Measurements from ENCODE around the gene ZNF695. TPM values are rescaled to one million over a fixed set of nuclear protein-coding genes. Genes with fewer than 3 reads are reported as not detected.

ZNF695 gene
- total RNA-seq, 2 experiments from 2014 or later, result 0.66 to 1.0 TPM

DNA sequence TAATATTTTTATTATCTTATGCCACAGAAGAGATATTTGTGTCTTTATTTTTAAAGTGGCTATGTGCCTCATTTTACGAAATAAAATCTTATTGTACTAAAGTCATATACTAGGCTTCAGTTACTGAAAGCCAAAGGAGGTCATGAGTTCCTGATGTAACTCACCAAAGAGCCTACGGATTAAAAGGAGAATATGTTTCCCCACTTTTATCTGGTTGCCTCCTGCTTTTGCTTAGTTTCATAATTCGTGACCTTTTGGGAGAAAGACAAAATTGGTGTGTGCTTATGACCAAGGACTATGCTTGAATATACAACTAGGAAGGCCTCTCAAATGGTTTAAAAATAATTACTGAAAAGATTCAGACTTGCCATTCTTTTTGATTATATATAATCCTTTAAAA lies 57.9 kb downstream of the ZNF695 start:
- Mint-ChIP-seq H3K9me3 (ENCODE audit: insufficient read depth) (no peaks in the 10 kb centered on the region), H3K27me3 (ENCODE audit: low read depth) (no peaks in the 10 kb centered on the region), H3K4me3 (no peak overlapping the region), H3K27ac (no peak overlapping the region), H3K36me3 (ENCODE audit: low read depth) (no peaks in the 10 kb centered on the region), H3K4me1 (ENCODE audit: low read depth) (no peaks in the 10 kb centered on the region)
- CTCF ChIA-PET, result no interaction called here
- DNase-seq (no peak), ATAC-seq (no peak)
- POLR2A ChIA-PET, result no interaction called here

DNA sequence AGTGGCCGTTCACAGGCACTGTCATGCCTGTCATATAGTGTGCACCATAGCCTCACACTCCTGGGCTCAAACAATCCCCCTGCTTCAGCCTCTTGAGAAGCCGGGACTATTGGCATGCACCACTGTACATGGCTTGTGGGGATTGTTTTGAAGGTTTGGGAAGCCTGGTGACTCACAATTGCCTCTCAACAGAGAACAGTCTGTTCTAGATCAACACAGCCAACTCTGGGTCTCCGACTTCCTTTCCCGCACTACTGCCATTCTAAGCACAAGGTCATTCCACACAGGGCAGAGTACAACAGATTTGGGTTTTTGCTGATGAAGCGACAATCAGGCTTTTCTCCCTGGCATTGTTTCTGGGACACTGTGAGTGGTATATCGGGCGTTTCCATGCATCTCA lies 60.6 kb downstream of the ZNF695 start:
- ChIA-PET POLR2A (no interaction called here), CTCF (no interaction called here)
- ATAC-seq (no peak), DNase-seq (no peak)
- Mint-ChIP-seq H3K4me3 (no peak overlapping the region), H3K27me3 (ENCODE audit: low read depth) (no peaks in the 10 kb centered on the region), H3K36me3 (ENCODE audit: low read depth) (no peaks in the 10 kb centered on the region), H3K4me1 (ENCODE audit: low read depth) (no peaks in the 10 kb centered on the region), H3K9me3 (ENCODE audit: insufficient read depth) (no peaks in the 10 kb centered on the region), H3K27ac (no peak overlapping the region)

DNA sequence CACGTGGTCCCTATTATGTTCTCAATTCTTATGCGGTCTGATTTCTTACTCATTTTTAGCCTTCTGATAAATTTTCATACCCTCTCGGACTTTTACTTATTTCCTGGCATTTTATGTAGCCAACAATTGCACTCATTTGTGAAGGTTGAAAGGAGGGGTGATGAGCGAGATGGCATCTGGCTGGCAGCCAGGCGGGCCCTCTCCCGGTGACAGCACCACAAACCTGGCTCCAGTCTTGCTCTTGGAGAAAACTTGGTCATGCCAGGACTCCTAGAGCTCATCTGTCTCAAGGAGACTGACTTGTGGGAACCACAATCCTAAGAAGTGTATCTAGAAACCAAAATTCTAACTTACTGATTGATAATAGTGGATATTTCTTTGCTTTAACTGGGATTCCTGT lies 61.5 kb downstream of the ZNF695 start:
- ATAC-seq (no peak), DNase-seq (no peak)
- Mint-ChIP-seq H3K27me3 (ENCODE audit: low read depth) (no peaks in the 10 kb centered on the region), H3K36me3 (ENCODE audit: low read depth) (no peaks in the 10 kb centered on the region), H3K27ac (peak overlapping the region; percentile 0), H3K4me3 (no peak overlapping the region), H3K4me1 (ENCODE audit: low read depth) (no peaks in the 10 kb centered on the region), H3K9me3 (ENCODE audit: insufficient read depth) (no peaks in the 10 kb centered on the region)
- CTCF ChIA-PET, result no interaction called here
- POLR2A ChIA-PET, result no interaction called here

Other genes with a start within 250 kb of the ZNF695 start
- 10 to 100 TPM; 30.4 to 33.4 TPM for gene AHCTF1, start 76.1 kb downstream of the ZNF695 start, total RNA-seq
- gene ZNF670, start 70.8 kb upstream of the ZNF695 start, total RNA-seq, result under 1 TPM; 0.34 to 0.84 TPM
- gene ZNF669, start 96.3 kb upstream of the ZNF695 start, total RNA-seq, result 10 to 100 TPM in 1 of 2 experiments, 1 to 10 TPM in 1; 9.5 to 10.3 TPM
- gene ZNF124, start 164.0 kb upstream of the ZNF695 start, total RNA-seq, result 10 to 100 TPM; 29.1 to 32.4 TPM
- not detected for gene VN1R5, start 248.0 kb upstream of the ZNF695 start, total RNA-seq

Measured in activated CD8-positive, alpha-beta T cell treated with anti-CD3 and anti-CD28 coated beads, Interleukin-2, amount 10 ng/mL, durations not matched to agents 7 days and 5 days (primary cell).